HL-60 (cell line): ENCODE data around the gene SUSD1.

Source experiments
- DNase-seq, 2 experiments: peaks; one replicate each; pipeline ENCODE4 v3.0.0-alpha.2; 2010 to 2020; ENCODE audit warnings: low read depth in 1 of 2, low spot score in 1 of 2
- H3K27ac ChIP-seq: fragments of 250-450 bp; sonication (Bioruptor Pico); replicated peaks from 2 replicates; pipeline ENCODE4 v1.5.1; 2020; ENCODE audit warnings: mild to moderate bottlenecking, moderate library complexity
- H3K27me3 ChIP-seq: fragments of 250-450 bp; sonication (Bioruptor Pico); 2 replicates; pipeline ENCODE4 v1.5.1; 2021; ENCODE audit warnings: mild to moderate bottlenecking, moderate library complexity; ENCODE audit not compliant: insufficient read depth, poor library complexity, severe bottlenecking
- H3K4me3 ChIP-seq: replicated peaks from 2 replicates; pipeline ENCODE4 v1.5.1; 2011; ENCODE audit warnings: mild to moderate bottlenecking, control low read depth, low read length; ENCODE audit not compliant: insufficient read depth
- GABPA ChIP-seq: IDR thresholded peaks from 2 replicates; pipeline ENCODE4 v1.6.1; 2012; ENCODE audit warnings: low read depth
- POLR2AphosphoS5 ChIP-seq: IDR thresholded peaks from 2 replicates; pipeline ENCODE4 v1.6.1; 2012; ENCODE audit warnings: low read depth
- SPI1 ChIP-seq: IDR thresholded peaks from 2 replicates; pipeline ENCODE4 v1.6.1; 2012; ENCODE audit warnings: low read depth, mild to moderate bottlenecking, borderline replicate concordance
- TF ChIP-seq, protein P1 (sequence below): IDR thresholded peaks from 2 replicates; pipeline ENCODE4 v1.6.1; 2012; ENCODE audit warnings: low read depth; ENCODE audit not compliant: insufficient replicate concordance
- TF ChIP-seq, protein P2 (sequence below): IDR thresholded peaks from one replicate; pipeline ENCODE4 v1.5.1; 2011; ENCODE audit warnings: low read length, control low read depth, inconsistent platforms; ENCODE audit not compliant: insufficient read depth

The SUSD1 gene

DNA sequence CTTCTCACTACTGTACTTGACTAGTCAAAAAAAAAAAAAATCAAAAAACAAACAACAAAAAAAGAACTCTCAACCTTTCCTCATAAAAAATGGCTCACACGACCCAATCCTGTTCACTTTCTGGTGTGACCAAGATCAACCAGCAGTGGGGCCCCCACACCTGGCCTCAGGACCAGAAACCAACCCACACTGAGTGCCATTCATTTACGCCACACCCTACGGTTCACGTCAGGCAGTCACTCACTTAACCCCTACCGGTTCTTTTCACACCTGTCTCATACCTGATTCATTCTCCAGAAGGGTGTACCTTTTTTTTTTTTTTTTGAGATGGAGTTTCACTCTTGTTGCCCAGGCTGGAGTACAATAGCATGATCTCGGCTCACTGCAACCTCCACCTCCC is 5.7 kb downstream of the SUSD1 start:
- TF ChIP-seq, protein P1, sequence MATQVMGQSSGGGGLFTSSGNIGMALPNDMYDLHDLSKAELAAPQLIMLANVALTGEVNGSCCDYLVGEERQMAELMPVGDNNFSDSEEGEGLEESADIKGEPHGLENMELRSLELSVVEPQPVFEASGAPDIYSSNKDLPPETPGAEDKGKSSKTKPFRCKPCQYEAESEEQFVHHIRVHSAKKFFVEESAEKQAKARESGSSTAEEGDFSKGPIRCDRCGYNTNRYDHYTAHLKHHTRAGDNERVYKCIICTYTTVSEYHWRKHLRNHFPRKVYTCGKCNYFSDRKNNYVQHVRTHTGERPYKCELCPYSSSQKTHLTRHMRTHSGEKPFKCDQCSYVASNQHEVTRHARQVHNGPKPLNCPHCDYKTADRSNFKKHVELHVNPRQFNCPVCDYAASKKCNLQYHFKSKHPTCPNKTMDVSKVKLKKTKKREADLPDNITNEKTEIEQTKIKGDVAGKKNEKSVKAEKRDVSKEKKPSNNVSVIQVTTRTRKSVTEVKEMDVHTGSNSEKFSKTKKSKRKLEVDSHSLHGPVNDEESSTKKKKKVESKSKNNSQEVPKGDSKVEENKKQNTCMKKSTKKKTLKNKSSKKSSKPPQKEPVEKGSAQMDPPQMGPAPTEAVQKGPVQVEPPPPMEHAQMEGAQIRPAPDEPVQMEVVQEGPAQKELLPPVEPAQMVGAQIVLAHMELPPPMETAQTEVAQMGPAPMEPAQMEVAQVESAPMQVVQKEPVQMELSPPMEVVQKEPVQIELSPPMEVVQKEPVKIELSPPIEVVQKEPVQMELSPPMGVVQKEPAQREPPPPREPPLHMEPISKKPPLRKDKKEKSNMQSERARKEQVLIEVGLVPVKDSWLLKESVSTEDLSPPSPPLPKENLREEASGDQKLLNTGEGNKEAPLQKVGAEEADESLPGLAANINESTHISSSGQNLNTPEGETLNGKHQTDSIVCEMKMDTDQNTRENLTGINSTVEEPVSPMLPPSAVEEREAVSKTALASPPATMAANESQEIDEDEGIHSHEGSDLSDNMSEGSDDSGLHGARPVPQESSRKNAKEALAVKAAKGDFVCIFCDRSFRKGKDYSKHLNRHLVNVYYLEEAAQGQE: no peak
- TF ChIP-seq SPI1 (no peak), GABPA (no peak), POLR2AphosphoS5 (no peak)
- TF ChIP-seq, protein P2, sequence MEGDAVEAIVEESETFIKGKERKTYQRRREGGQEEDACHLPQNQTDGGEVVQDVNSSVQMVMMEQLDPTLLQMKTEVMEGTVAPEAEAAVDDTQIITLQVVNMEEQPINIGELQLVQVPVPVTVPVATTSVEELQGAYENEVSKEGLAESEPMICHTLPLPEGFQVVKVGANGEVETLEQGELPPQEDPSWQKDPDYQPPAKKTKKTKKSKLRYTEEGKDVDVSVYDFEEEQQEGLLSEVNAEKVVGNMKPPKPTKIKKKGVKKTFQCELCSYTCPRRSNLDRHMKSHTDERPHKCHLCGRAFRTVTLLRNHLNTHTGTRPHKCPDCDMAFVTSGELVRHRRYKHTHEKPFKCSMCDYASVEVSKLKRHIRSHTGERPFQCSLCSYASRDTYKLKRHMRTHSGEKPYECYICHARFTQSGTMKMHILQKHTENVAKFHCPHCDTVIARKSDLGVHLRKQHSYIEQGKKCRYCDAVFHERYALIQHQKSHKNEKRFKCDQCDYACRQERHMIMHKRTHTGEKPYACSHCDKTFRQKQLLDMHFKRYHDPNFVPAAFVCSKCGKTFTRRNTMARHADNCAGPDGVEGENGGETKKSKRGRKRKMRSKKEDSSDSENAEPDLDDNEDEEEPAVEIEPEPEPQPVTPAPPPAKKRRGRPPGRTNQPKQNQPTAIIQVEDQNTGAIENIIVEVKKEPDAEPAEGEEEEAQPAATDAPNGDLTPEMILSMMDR: no peak
- H3K4me3 ChIP-seq: no peak overlapping the region
- H3K27ac ChIP-seq: no peak overlapping the region
- DNase-seq: no peak
- H3K27me3 ChIP-seq: no peaks in the 10 kb centered on the region

DNA sequence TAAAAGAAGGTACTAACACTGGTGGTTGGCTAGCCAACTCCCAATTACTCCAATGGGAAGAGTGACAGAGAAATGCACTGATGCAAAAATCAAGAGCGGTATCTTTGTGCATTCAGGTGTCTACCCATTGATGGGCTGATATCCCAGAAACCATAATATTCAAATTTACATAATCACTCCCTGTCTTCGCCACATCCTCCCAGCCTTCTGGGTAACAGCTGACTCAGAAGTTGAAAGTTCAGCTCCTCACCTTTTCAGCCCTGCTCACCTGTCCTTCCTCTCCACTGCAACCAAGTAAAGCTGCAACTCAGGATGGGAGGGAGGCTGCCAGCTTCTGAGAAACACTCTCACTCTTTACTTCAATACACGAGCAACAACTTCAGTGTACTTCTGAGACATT is 6.9 kb downstream of the SUSD1 start:
- DNase-seq: no peak
- Histone ChIP-seq H3K4me3 (no peak overlapping the region), H3K27me3 (no peaks in the 10 kb centered on the region), H3K27ac (no peak overlapping the region)
- no peak for TF ChIP-seq GABPA
- TF ChIP-seq, protein P2: no peak
- TF ChIP-seq, protein P1: no peak
- TF ChIP-seq POLR2AphosphoS5: no peak
- no peak for TF ChIP-seq SPI1

DNA sequence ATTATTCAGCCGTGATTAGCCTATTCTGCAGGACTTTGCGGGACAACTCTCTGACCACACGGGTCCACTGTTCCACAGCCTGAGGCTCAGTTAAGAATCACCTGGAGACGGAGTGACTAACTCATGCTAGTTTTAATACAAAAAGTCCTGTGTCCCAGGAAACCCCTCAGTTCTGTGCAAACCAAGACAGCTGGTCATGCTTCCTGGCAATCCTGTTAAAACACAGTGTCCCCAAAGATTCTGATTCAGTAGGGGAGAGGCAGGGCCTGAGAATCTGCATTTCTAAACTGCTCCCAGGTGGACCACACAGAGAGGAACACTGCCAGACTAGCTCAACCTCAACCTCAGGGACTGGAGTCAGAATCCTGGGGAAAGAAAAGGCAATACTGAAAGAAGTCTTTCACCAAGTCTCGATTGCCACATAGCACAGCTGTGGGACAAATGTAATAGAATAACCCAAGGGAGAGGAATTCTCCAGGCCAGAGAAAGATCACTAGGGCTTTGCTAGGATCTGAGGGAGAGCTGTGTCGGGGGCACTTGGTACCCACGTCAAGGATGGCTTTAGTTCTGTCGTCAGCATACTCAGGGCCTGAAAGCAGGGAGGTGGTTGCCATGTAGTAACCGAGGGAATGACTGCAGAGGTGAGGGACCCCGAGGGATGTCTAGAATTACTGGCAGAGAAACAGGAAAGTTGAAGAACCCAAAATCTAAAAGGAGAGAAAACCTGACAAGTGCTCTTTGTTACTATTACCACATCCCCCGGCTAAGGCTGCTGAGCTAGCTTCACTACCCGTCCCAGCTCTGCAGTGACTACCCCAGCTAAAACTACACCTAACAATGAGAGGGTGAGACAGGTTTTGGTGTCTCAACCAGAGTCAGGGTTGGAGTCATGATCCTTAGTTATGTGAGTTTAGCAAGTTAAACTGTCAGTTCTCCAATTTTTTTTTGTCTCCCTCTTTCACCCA is 8.6 kb downstream of the SUSD1 start:
- TF ChIP-seq, protein P1: no peak
- no peak for TF ChIP-seq SPI1
- no peak for TF ChIP-seq GABPA
- TF ChIP-seq, protein P2: no peak
- TF ChIP-seq POLR2AphosphoS5: no peak
- Histone ChIP-seq H3K4me3 (no peak overlapping the region), H3K27ac (no peak overlapping the region), H3K27me3 (no peaks in the 10 kb centered on the region)
- peak in 1 of 2 experiments; percentile 52 for DNase-seq
